WI38 (cell line): ENCODE measurements around the gene MKS1.

Experiments
- H3K4me3 ChIP-seq: 2 replicates; pipeline ENCODE4 v1.5.1; 2011; ENCODE audit warnings: low read depth, mild to moderate bottlenecking, control low read depth, low read length
- TF ChIP-seq, protein P1 (sequence below): IDR thresholded peaks from 2 replicates; pipeline ENCODE4 v1.5.1; 2012; ENCODE audit warnings: low read depth, mild to moderate bottlenecking, control low read depth, low read length

MKS1 gene

DNA sequence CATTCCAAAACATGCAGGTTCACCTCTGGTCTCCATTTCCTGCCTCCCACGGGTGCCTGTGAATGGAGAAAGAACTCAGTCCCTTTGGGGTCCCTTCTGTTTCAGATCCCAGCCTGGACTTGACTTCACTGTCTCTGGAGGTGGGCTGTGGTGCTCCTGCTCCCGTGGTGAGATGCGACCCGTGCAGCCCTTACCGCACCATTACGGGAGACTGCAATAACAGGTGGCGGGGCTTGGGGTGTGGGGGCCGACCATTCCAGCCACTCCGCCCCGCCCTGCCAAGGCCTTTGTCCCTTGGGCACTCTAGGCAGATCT is 29.9 kb upstream of the MKS1 start:
- no peak overlapping the region for H3K4me3 ChIP-seq
- TF ChIP-seq, protein P1, sequence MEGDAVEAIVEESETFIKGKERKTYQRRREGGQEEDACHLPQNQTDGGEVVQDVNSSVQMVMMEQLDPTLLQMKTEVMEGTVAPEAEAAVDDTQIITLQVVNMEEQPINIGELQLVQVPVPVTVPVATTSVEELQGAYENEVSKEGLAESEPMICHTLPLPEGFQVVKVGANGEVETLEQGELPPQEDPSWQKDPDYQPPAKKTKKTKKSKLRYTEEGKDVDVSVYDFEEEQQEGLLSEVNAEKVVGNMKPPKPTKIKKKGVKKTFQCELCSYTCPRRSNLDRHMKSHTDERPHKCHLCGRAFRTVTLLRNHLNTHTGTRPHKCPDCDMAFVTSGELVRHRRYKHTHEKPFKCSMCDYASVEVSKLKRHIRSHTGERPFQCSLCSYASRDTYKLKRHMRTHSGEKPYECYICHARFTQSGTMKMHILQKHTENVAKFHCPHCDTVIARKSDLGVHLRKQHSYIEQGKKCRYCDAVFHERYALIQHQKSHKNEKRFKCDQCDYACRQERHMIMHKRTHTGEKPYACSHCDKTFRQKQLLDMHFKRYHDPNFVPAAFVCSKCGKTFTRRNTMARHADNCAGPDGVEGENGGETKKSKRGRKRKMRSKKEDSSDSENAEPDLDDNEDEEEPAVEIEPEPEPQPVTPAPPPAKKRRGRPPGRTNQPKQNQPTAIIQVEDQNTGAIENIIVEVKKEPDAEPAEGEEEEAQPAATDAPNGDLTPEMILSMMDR, result no peak

DNA sequence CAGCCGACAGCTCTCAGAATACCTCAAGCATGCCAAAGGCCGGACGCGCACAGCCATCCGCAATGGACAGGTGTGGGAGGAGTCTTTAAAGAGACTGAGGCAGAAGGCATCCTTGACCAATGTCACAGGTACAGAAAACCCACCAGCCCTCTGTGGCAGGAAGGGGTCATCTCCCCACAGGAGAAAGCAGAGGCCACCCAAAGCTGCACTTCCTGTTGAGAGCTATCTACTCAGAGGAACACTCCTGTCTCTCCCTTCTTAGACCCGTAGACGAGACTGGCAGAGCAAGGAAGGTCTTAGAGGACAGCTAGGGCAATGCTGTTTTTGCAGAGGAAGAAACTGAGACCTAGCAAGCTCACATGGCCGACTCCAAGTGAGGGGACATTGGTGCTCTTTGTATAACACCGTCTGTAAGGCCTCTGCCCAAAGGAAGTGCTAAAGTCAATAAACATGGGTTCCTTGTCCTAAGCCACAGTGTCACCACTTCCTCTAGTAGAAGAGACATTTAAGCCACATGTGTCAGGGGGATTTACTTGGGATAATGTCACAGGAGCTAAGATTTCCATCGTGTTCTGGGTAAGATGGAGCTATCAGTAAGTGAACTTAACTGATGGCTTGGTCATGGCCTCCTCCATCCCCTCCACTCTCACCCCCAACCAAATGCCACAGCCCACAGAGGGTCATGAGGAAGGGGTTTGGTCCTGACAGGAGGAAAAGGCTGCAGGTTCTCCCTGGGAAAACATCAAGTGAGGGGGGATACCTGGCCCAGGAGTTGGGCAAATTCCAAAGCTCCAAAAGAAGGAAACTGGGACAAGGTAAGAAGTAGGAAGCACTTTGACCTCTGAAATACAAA is 28.7 kb upstream of the MKS1 start:
- H3K4me3 ChIP-seq, result no peak overlapping the region
- TF ChIP-seq, protein P1, result no peak

DNA sequence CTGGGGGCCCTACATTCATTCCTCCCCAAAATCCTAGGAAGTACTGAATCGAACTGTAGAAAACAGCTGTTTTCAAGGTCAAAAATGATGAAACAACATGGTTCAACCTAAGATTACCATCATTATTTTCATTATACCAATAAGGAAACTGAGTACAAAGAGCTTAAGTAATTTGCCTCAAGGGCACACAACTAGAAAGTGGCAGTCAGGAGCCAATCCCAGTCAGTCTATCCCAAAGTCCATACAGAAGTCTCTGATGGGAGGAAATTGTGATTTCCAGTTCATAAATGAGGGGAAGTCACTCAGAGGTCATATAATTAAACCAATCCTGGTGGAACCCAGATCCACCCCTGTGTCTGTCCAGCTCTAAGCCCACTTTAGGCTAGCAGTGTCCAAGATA is 27.7 kb upstream of the MKS1 start:
- TF ChIP-seq, protein P1, result no peak
- no peak overlapping the region for H3K4me3 ChIP-seq

DNA sequence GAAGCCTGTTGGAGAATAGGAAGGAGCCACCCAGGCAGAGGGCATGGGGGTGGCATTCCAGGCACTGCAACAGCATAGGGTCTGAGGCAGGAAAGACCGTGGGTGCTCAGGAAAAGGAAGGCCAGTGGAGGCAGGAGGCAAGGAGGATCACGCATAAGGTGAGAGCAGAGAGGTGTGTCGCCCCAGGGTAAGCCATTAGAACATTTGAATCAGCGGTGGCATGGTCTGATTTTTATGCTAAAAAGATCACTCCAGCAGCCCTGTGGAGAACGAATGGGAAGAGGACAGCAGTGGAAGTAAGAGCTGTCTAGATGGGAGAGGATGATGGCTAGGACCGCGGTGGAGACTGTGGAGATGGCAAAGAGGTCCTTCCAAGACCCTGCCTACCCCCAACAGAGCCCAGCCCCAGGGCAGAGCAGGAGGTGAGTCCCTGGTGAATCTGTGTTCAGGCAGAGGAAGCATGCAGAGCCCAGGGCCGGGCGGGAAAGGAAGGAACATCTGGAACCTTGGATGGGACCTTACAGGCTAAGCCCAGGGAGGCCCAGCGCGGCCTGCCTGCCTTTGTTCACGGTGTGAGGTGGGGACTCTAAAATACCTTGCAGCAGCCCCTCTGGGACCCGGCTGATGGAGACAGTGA is 27.2 kb upstream of the MKS1 start:
- TF ChIP-seq, protein P1, result no peak
- no peak overlapping the region for H3K4me3 ChIP-seq

DNA sequence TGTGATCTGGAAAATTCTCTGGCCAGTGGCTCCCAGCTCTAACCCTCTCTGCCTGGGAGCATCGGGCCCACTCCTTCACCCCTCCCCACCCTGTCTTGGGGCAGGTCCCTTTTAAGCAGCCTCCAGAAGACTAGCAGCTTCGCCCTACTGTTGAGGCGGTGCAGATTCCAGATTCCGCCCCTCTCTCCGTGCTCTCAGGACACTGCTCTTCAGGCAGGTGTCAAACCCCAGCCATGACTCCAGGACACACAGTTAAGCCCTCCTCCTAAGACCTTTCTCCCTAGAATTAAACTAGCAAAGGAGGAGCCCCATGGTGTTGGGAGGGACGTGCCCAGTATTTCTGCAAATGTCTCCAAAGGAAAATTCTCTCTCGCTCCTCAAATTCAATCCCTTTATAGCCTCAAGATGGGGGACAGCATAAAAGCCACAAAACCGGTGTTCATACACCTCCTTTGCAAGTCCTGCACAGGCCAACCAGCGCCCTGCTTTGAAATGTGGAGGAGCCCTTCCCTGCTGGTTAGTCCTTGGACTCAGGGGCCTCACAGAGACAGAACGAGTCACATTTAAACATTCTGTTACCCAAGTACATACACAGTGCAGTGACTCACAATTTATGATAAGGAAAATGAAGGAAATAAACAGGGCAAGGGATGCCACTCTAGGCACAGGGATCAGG is 26.5 kb upstream of the MKS1 start:
- TF ChIP-seq, protein P1, result no peak

DNA sequence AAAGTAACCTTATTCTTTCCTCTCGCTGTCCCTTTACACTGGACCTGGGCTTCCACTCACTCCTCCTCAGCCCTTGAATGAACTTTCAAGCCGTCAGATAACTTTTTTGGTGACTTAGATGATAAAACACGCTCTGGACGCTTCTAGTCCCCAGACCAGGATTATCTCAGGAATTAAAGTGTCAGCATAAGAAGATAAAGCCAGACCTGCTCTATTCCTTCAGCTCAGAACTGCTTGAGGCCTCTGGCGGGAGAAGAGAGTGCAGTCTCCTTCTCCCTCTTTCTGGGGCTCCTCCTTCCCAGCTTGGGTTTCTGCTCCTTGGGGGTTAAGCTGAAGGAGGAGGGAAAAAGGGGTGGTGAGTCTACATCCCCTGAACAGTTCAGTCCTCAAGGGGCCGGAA is 25.9 kb upstream of the MKS1 start:
- no peak overlapping the region for H3K4me3 ChIP-seq
- TF ChIP-seq, protein P1, result no peak

More for the DNA sequence above, 26.5 kb upstream of the MKS1 start:
- no peak overlapping the region for H3K4me3 ChIP-seq
